Lower lobe of right lung (tissue), 2 donors: ENCODE measurements around the gene GXYLT2. TPM values are rescaled to one million over a fixed set of nuclear protein-coding genes. Genes with fewer than 3 reads are reported as not detected.
A peak's percentile ranks its signal among the peaks of the same experiment; 100 is the strongest.

Experiments used
- ATAC-seq, 2 donors: fragments of 200-7000 bp; cut with Tn5 transposase; one replicate each; pipeline ENCODE4 v1.9.1; 2020 to 2022; ENCODE audit warnings: mild to moderate bottlenecking in 2 of 2, moderate library complexity in 2 of 2
- DNase-seq: peaks from one replicate; pipeline ENCODE4 v3.0.0-alpha.2; 2020
- H3K27ac ChIP-seq: fragments of 200-600 bp; one replicate; pipeline ENCODE4 v1.8.0; 2022
- H3K27me3 ChIP-seq: fragments of 200-600 bp; one replicate; pipeline ENCODE4 v1.8.0; 2022; ENCODE audit warnings: low read depth
- H3K36me3 ChIP-seq: fragments of 200-600 bp; one replicate; pipeline ENCODE4 v1.8.0; 2022; ENCODE audit warnings: mild to moderate bottlenecking
- H3K4me1 ChIP-seq: fragments of 200-600 bp; one replicate; pipeline ENCODE4 v1.8.0; 2022
- H3K4me3 ChIP-seq: fragments of 200-600 bp; one replicate; pipeline ENCODE4 v1.8.0; 2022; ENCODE audit warnings: mild to moderate bottlenecking
- H3K9me3 ChIP-seq: fragments of 200-600 bp; one replicate; pipeline ENCODE4 v1.8.0; 2022
- CTCF ChIP-seq: fragments of 200-600 bp; IDR thresholded peaks from one replicate; pipeline ENCODE4 v1.8.0; 2022; ENCODE audit warnings: antibody characterized with exemption, mild to moderate bottlenecking
- intact Hi-C: fragments of 100-400 bp; cut with DNase I; formaldehyde crosslinking; loops from one replicate; pipeline ENCODE4 v1.11.0; 2022
- total RNA-seq: library from RNA; stranded (reverse); fragmentation: NEBNext Ultra II Directional; extraction: Animal tissue kit (Norgen Biotek cat#: 25700); gene quantifications from one replicate; pipeline ENCODE4 v1.2.1, GENCODE V29; 2021
- donor health status: DM: no; HTN: yes; CAD: no; lungs with severe emphysema.

GXYLT2 gene
- total RNA-seq, 1 donor from 2014 or later = 6.7 TPM

DNA sequence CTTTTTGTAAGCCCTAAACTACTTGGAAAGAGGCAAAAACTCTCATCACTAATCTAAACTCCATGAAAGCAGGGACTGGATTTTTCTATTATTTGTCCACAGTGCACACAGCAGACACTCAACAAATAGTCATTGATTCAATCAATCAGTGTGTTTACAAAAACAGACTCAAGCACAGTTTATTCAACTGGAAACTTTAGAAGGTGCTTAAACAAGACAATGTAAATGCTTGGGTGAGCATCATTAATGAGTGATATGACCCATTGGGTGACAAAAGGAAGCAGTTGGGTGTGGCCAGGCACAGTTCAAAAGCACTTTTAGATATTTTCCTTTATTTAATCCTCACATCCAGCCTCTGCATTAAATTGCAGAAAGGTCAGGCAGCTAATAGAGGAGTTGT is 76.8 kb downstream of the GXYLT2 start:
- no peak overlapping the region for H3K27ac ChIP-seq
- DNase-seq (no peak), ATAC-seq (no peak)
- no peaks in the 10 kb centered on the region for H3K36me3 ChIP-seq
- no peak overlapping the region for H3K4me3 ChIP-seq
- H3K27me3 ChIP-seq = no peaks in the 10 kb centered on the region
- peaks cover 11% of the 10 kb centered on the region for H3K4me1 ChIP-seq
- intact Hi-C loops = no loop called here
- no peaks in the 10 kb centered on the region for H3K9me3 ChIP-seq
- TF ChIP-seq CTCF = no peak

- Histone ChIP-seq H3K9me3 (no peaks in the 10 kb centered on the region), H3K4me3 (no peak overlapping the region), H3K36me3 (no peaks in the 10 kb centered on the region), H3K27ac (no peak overlapping the region), H3K27me3 (no peaks in the 10 kb centered on the region), H3K4me1 (no peaks in the 10 kb centered on the region)
- no peak for DNase-seq
- ATAC-seq = peak in 1 of 2 donors; percentile 41
- intact Hi-C loops = no loop called here
- no peak for TF ChIP-seq CTCF
Observed at GRCh38 chr3:72968266-72968664, 80.4 kb downstream of the GXYLT2 start.

- Histone ChIP-seq H3K27me3 (no peaks in the 10 kb centered on the region), H3K4me1 (no peaks in the 10 kb centered on the region), H3K36me3 (no peaks in the 10 kb centered on the region), H3K27ac (no peak overlapping the region), H3K4me3 (no peak overlapping the region), H3K9me3 (no peaks in the 10 kb centered on the region)
- ATAC-seq (no peak), DNase-seq (no peak)
- intact Hi-C loops = no loop called here
- TF ChIP-seq CTCF = no peak
Observed at GRCh38 chr3:72969766-72970165, 81.9 kb downstream of the GXYLT2 start.

- H3K36me3 ChIP-seq = no peaks in the 10 kb centered on the region
- no peaks in the 10 kb centered on the region for H3K9me3 ChIP-seq
- no peak for TF ChIP-seq CTCF
- H3K27me3 ChIP-seq = no peaks in the 10 kb centered on the region
- ATAC-seq (no peak), DNase-seq (no peak)
- no peak overlapping the region for H3K27ac ChIP-seq
- no peaks in the 10 kb centered on the region for H3K4me1 ChIP-seq
- intact Hi-C loops = no loop called here
- no peak overlapping the region for H3K4me3 ChIP-seq
Observed at GRCh38 chr3:72970942-72971341, 83.1 kb downstream of the GXYLT2 start.

DNA sequence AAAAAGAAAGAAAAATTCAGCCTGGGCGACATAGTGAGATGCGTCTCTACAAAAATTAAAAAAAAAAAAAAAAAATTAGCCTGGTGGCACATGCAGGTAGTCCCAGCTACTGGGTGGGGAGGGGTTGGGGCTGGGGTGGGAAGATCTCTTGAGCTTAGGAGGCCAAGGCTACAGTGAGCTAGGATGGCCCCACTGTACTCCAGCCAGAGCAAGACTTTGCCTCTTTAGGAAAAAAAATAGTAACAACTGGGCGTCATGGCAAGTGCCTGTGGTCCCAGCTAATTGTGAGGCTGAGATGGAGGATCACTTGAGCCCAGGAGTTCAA is 84.8 kb downstream of the GXYLT2 start:
- Histone ChIP-seq H3K4me3 (no peak overlapping the region), H3K4me1 (no peaks in the 10 kb centered on the region), H3K27me3 (no peaks in the 10 kb centered on the region), H3K27ac (no peak overlapping the region), H3K36me3 (no peaks in the 10 kb centered on the region), H3K9me3 (no peaks in the 10 kb centered on the region)
- ATAC-seq (no peak), DNase-seq (no peak)
- intact Hi-C loops = no loop called here
- no peak for TF ChIP-seq CTCF

- H3K27ac ChIP-seq = no peak overlapping the region
- H3K27me3 ChIP-seq = no peaks in the 10 kb centered on the region
- DNase-seq = no peak
- intact Hi-C loops = no loop called here
- peak in 1 of 2 donors; percentile 61 for ATAC-seq
- H3K36me3 ChIP-seq = no peaks in the 10 kb centered on the region
- no peak overlapping the region for H3K4me3 ChIP-seq
- no peaks in the 10 kb centered on the region for H3K4me1 ChIP-seq
- no peak for TF ChIP-seq CTCF
- no peaks in the 10 kb centered on the region for H3K9me3 ChIP-seq
Observed at GRCh38 chr3:72973031-72973723, 85.3 kb downstream of the GXYLT2 start.
